NCI-H2107 treated with DMSO at 0.1 percent for 48 hours (cell line): ENCODE results near the gene MIA2.

ENCODE experiments used
- DNase-seq: peaks from one replicate; lab custom pipeline; 2025; ENCODE audit not compliant: unreplicated experiment; lab: John Stamatoyannopoulos, UW

MIA2 gene

DNA sequence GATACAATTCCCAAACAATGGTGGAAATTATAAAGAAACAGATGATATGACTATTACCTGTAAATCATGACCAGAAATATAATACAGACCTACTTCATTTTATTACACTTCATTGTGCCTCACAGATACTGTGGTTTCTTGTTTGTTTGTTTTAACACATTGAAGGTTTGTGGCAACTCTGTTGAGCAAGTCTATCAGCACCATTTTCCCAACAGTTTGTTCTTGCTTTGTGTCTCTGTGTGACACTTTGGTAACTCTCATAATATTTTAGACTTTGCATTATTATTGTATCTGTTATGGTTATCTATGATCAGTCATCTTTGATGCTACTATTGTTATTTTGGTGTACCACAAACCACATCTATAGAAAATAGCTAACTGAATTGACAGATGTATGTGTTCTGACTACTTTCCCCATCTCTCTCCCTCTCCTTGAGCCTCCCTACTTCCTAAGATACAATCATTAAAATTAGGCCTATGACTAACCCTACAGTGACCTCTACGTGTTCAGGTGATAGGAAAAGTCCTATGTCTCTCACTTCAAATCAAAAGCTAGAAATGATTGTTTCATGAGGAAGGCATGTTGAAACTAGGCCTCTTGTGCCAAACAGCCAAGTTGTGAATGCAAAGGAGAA, 149.4 kb downstream of the MIA2 start:
- peak; percentile 80 for DNase-seq

GRCh38 chr14:39383741-39384140, 150.0 kb downstream of the MIA2 start:
- DNase-seq: no peak

DNA sequence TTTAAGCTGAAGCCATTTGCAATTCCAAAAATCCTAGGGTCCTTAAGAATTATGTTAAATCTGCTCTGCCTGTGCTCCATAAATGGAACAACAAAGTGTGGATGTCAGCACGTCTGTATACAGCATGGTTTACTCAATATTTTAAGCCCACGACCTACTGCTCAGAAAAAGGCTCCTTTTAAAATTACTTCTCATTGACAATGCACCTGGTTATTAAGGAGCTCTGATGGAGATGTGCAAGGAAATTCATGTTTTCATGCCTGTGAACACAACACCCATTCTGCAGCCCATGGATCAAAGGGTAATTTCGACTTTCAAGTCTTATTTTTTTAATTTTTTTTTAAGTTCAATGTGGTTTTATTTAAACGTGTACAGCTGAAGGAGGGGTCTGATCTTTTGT, 150.5 kb downstream of the MIA2 start:
- DNase-seq: no peak

DNA sequence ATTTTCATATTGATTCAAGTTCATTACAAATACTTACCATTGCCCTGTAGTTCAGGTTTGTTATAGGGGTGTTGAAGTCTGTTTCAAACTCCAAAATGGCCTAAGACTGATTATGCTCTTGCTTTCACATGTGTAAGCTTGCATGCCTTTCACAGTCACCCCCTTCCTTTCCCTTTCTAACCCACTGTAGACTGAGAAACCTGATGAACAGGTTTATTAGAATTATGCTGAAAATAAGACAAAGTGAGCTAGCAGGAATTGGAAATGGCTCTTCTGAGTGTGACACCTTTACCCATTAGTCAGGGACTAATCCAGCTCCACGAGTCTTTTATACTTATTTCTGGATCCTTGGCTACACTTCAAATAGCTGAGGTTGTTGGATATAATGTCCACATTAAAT, 159.6 kb downstream of the MIA2 start:
- DNase-seq: no peak

- DNase-seq: no peak
Observed at GRCh38 chr14:39395555-39396254, 162.0 kb downstream of the MIA2 start.

DNA sequence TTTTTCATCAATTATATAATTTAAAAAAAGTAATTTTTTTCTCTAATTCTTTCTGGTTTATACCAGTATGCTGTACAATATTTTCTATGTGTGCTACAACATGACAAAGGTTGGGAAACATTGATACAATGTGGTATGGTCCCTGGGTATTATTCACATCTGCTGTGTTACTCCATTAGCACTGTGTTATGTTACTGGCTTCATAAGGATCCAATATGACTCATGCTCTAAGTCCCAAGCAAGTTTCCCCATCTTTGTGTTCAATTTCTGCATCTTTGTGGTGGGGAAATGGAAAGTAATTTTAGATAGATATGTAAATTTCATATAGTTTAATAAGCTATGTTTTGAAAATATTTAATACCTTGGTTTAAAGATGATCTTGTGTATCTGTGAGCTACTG, 162.7 kb downstream of the MIA2 start:
- DNase-seq: no peak

- peak; percentile 21 for DNase-seq
Observed at GRCh38 chr14:39398382-39398781, 164.7 kb downstream of the MIA2 start.

GRCh38 chr14:39406560-39406959, 172.8 kb downstream of the MIA2 start:
- no peak for DNase-seq

DNA sequence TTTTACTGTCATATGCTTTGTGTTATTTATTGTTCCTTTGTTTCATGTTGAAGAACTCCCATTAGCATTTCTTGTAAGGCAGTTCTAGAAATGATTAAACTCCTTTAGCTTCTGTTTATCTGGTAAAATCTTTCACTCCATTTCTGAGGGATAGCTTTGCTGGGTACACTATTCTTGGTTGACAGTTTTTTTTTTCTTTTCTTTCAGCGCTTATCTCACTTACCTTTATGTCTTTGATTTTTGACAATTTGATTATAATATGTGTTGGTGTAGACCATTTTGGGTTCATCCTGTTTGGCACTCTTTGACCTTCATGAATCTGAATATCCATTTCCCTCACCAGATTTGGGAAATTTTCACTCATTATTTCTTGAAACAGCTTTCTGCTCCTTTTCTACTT, 182.4 kb downstream of the MIA2 start:
- DNase-seq: no peak

DNA sequence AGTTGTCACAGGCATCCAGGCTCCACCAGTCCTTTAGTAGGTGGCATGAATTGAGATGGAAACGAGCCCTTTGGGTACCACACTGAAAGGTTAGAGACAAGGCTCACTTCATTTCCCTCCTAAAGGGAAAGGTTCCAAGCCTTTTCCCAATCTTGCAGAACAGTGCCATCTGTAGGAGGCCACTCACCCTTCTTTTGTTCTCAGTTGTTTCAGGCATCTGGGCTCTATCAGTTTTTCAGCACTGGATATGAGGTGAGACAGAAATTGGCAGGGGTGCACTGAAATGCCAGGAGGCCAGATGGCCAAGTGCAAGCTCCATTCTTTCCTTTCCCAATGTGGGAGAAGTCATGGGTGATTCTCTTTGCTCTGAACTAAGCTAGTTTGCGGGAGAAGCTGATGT, 183.3 kb downstream of the MIA2 start:
- no peak for DNase-seq

GRCh38 chr14:39419272-39419671, 185.6 kb downstream of the MIA2 start:
- DNase-seq: no peak

DNA sequence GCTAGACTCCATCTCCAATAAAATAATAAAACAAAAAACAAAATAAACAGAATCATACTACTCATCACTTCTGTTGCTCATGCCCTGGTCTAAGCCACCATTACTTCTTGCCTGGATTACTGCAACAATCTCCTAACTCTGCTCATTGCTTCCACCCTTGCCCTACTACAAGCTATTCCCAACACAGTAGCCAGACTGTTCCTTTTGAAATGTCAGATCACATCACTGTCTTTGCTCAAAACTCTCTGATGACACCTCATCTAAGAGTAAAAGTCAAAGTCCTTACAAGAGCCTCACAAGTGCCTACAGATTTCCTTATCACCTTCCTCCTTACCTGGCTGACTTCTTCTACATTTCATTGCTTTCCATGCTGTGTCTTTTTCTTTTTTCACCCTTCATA, 188.5 kb downstream of the MIA2 start:
- DNase-seq: no peak

- DNase-seq: no peak
Observed at GRCh38 chr14:39423793-39424192, 190.1 kb downstream of the MIA2 start.

- DNase-seq: no peak
Observed at GRCh38 chr14:39425947-39426346, 192.2 kb downstream of the MIA2 start.

GRCh38 chr14:39426605-39427004, 192.9 kb downstream of the MIA2 start:
- peak; percentile 80 for DNase-seq

DNA sequence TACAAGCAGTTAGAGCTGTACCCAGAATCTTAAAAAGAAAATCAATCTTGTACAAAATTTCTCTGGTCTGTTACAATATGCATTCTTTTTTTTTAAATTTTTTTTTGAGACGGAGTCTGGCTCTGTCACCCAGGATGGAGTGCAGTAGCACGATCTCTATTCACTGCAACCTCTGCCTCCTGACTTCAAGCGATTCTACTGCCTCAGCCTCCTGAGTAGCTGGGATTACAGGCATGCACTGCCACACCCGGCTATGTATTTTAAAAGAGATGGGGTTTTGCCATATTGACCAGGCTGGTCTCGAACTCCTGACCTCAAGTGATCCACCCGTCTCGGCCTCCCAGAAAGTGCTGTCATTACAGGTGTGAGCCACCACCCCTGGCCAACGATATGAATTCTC, 194.4 kb downstream of the MIA2 start:
- no peak for DNase-seq

GRCh38 chr14:39430762-39431415, 197.2 kb downstream of the MIA2 start:
- no peak for DNase-seq

GRCh38 chr14:39431416-39432178, 197.9 kb downstream of the MIA2 start:
- DNase-seq: no peak

GRCh38 chr14:39432179-39432618, 198.5 kb downstream of the MIA2 start, which contains the start of gene FBXO33:
Gene FBXO33, minus strand, starts transcription at chr14:39432433. Its CDS starts 271 bp downstream, at chr14:39432162.
- peak; percentile 96 for DNase-seq

GRCh38 chr14:39432619-39433451, 199.1 kb downstream of the MIA2 start:
- DNase-seq: peak; percentile 95

DNA sequence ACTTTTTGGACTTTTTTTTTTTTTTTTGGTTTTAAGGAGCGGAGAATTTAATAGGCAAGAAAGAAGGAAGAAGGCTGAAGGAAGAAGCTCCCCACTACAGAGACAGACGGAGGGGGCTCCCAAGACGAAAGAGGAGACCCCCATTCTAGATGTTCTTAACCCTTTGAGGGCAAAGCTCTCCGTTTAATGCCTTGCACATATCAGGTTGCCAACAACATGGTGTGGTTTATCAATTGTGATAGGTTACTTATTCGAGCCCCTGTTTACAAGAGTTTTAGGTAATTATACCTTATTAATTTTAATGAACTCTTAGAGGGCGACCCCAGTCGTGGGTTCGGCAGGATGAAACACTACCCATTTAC, 199.7 kb downstream of the MIA2 start:
- peak; percentile 25 for DNase-seq
